ENCODE results near the gene TSPAN9. TPM values are rescaled to one million over a fixed set of nuclear protein-coding genes. Genes with fewer than 3 reads are reported as not detected.

TSPAN9 gene
- total RNA-seq, 1 donor from 2014 or later, result 109 TPM

DNA sequence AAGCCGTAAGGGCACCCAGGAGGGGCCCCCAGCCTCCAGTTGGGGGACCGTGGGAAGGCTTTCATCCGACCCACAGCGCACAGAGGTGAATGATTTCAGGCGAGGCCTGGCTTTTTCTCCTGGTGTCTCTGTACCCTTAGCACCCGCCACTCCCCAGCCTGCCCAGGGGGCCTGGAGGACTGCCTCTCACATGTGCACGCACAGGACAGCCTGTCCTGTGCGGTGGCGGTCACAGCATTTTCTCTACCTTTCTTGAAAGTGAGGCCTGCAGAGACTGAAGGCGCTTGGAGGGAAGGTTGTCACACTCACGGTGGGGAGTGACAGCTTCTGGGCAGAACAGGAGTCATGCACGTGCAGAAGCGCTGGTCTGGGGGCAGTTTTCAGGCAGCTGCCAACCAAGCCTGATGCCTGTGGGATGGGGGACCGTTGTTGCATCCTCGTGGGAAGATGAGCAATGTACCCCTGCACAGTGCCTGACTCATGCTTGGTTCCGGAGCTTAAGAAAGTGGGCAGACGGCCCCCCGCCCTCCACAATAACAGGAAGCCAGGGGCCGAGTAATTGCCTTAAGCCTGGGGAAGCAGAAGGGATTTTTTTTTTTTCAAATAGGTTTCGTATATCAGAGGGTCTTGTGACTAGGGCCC, 148.1 kb downstream of the TSPAN9 start:
- Histone ChIP-seq H3K36me3 (no peaks in the 10 kb centered on the region), H3K27me3 (no peaks in the 10 kb centered on the region), H3K27ac (no peak overlapping the region), H3K4me1 (peaks cover 2 to 4% of the 10 kb centered on the region in 2 donors), H3K9me3 (no peaks in the 10 kb centered on the region), H3K4me3 (no peak overlapping the region)
- TF ChIP-seq, protein P1, sequence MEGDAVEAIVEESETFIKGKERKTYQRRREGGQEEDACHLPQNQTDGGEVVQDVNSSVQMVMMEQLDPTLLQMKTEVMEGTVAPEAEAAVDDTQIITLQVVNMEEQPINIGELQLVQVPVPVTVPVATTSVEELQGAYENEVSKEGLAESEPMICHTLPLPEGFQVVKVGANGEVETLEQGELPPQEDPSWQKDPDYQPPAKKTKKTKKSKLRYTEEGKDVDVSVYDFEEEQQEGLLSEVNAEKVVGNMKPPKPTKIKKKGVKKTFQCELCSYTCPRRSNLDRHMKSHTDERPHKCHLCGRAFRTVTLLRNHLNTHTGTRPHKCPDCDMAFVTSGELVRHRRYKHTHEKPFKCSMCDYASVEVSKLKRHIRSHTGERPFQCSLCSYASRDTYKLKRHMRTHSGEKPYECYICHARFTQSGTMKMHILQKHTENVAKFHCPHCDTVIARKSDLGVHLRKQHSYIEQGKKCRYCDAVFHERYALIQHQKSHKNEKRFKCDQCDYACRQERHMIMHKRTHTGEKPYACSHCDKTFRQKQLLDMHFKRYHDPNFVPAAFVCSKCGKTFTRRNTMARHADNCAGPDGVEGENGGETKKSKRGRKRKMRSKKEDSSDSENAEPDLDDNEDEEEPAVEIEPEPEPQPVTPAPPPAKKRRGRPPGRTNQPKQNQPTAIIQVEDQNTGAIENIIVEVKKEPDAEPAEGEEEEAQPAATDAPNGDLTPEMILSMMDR (IDR thresholded peaks at IDR 0.05), result no peak
- no peak for DNase-seq (ENCODE audit: low spot score in 2 of 2)
- intact Hi-C loops (cut with DNase I), result no loop called here

DNA sequence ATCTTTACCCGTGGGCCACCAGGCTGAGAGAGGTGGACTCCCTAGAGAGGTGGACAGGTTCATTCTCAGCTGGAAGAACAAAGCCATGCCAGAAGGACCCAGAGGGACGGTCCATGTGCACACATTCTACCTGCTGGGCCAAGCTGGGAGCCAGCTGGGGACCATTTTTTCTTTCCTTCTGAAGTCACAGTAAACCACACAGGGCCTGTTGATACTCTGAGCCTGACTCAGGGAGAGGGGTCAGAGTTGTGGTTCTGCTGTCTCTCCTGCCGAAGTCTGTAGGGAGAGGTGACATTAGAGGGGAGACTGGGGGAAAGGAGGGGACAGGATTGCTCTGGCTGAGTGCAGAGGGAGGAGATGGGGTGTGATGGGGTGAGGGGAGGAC, 148.6 kb downstream of the TSPAN9 start:
- intact Hi-C loops (cut with DNase I), result no loop called here

GRCh38 chr12:3226264-3226663, 149.1 kb downstream of the TSPAN9 start:
- TF ChIP-seq, protein P1 (IDR thresholded peaks at IDR 0.05), result no peak
- no peaks in the 10 kb centered on the region for H3K27me3 ChIP-seq
- no peaks in the 10 kb centered on the region for H3K9me3 ChIP-seq
- H3K4me1 ChIP-seq, result peaks cover 3 to 8% of the 10 kb centered on the region in 2 donors
- intact Hi-C loops (cut with DNase I), result no loop called here
- DNase-seq (ENCODE audit: low spot score in 2 of 2), result no peak
- no peak overlapping the region for H3K4me3 ChIP-seq
- no peaks in the 10 kb centered on the region for H3K36me3 ChIP-seq
- H3K27ac ChIP-seq, result no peak overlapping the region

More for the DNA sequence above, 148.6 kb downstream of the TSPAN9 start:
- H3K27ac ChIP-seq, result no peak overlapping the region
- H3K4me3 ChIP-seq, result no peak overlapping the region
- TF ChIP-seq, protein P1 (IDR thresholded peaks at IDR 0.05), result no peak
- DNase-seq (ENCODE audit: low spot score in 2 of 2), result no peak
- no peaks in the 10 kb centered on the region for H3K9me3 ChIP-seq
- peaks cover 3 to 5% of the 10 kb centered on the region in 2 donors for H3K4me1 ChIP-seq
- H3K36me3 ChIP-seq, result no peaks in the 10 kb centered on the region
- no peaks in the 10 kb centered on the region for H3K27me3 ChIP-seq

DNA sequence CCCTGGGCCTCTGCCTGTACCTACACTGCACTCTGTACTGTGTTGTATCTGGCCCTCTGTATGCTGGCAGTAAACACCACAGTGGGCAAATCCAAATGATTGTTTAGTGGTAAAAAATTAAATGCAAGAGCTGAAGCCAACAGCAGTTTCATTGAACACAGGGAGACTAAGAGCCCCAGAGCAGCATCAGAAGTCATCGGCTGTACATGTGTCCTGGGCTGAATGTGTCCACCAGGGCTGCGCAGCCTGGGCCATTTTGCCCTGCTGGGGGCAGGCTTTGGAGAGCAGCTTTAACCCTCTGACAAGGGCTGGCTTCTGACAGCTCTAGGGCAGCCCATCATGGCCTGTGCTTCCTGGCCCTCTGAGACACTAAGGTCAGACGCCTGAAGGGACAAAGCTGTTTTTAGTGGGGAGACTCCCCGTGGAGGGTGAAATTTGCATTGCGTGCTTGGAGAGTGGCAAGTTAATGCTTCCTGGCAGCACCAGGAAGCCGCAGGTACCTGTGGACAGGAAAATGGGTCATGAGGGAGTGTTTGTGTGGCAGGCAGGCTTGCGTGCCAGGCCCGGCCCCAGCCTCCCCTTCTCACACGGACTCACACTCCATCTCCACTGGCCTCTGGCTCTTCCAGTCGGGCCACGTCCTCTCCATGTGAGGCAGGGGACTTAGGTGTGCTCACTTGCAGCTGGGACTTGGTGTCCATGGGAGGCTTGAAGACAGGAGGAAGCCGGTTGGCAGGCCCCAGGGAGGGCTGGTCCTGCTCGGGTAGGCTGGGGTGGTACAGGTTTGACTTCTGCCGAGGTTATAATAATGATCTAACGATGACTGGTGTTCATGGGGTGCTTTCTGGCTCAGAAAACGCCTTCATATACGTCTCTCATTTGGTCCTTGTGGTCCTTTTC, 150.1 kb downstream of the TSPAN9 start:
- peaks cover 3 to 18% of the 10 kb centered on the region in 2 donors for H3K4me1 ChIP-seq
- no peak overlapping the region for H3K4me3 ChIP-seq
- DNase-seq (ENCODE audit: low spot score in 2 of 2), result no peak
- TF ChIP-seq, protein P1 (IDR thresholded peaks at IDR 0.05), result no peak
- H3K27me3 ChIP-seq, result no peaks in the 10 kb centered on the region
- no peak overlapping the region for H3K27ac ChIP-seq
- intact Hi-C loops (cut with DNase I), result no loop called here
- H3K36me3 ChIP-seq, result no peaks in the 10 kb centered on the region
- H3K9me3 ChIP-seq, result no peaks in the 10 kb centered on the region

GRCh38 chr12:3228552-3228951, 151.4 kb downstream of the TSPAN9 start:
- TF ChIP-seq, protein P1 (IDR thresholded peaks at IDR 0.05), result no peak
- no peaks in the 10 kb centered on the region for H3K36me3 ChIP-seq

More at GRCh38 chr12:3228552-3228951, 151.4 kb downstream of the TSPAN9 start:
- DNase-seq (ENCODE audit: low spot score in 2 of 2), result no peak
- Histone ChIP-seq H3K27ac (no peak overlapping the region), H3K9me3 (no peaks in the 10 kb centered on the region), H3K27me3 (no peaks in the 10 kb centered on the region), H3K4me3 (no peak overlapping the region), H3K4me1 (peaks cover 3 to 18% of the 10 kb centered on the region in 2 donors)
- intact Hi-C loops (cut with DNase I), result no loop called here

Data from ascending aorta (tissue), 2 donors.